Fibroblast of the aortic adventitia (primary cell): ENCODE results near the gene RNLS. TPM values are rescaled to one million over a fixed set of nuclear protein-coding genes. Genes with fewer than 3 reads are reported as not detected.

Experiments used
- DNase-seq: peaks from one replicate; pipeline ENCODE4 v3.0.0-alpha.2; 2010; ENCODE audit warnings: low read depth
- H3K4me3 ChIP-seq: 2 replicates; pipeline ENCODE4 v1.5.1; 2011; ENCODE audit warnings: low read depth, mild to moderate bottlenecking, control low read depth, low read length, moderate library complexity
- CTCF ChIP-seq: IDR thresholded peaks from 2 replicates; pipeline ENCODE4 v1.5.1; 2011; ENCODE audit warnings: mild to moderate bottlenecking, low read length, control low read depth, inconsistent platforms; ENCODE audit not compliant: insufficient read depth
- total RNA-seq: library from RNA; depleted of rRNA; stranded (reverse); fragments of >200 nt; gene quantifications from 2 replicates; pipeline ENCODE4 v1.2.3, GENCODE V29; 2012; ENCODE audit warnings: low replicate concordance

The RNLS gene
- total RNA-seq, 1 donor, result 16.8 TPM

GRCh38 chr10:88336334-88336733, 246.8 kb downstream of the RNLS start:
- no peak overlapping the region for H3K4me3 ChIP-seq
- DNase-seq, result no peak
- TF ChIP-seq CTCF, result no peak

- no peak overlapping the region for H3K4me3 ChIP-seq
- no peak for DNase-seq
- TF ChIP-seq CTCF, result no peak
Measured at GRCh38 chr10:88333248-88333630, 249.9 kb downstream of the RNLS start.

- no peak for DNase-seq
- H3K4me3 ChIP-seq, result no peak overlapping the region
- TF ChIP-seq CTCF, result no peak
Measured at GRCh38 chr10:88332503-88333247, 250.4 kb downstream of the RNLS start.

GRCh38 chr10:88330174-88330573, 252.9 kb downstream of the RNLS start:
- no peak for TF ChIP-seq CTCF
- DNase-seq, result no peak
- no peak overlapping the region for H3K4me3 ChIP-seq

GRCh38 chr10:88322324-88323063, 260.6 kb downstream of the RNLS start:
- no peak for TF ChIP-seq CTCF
- no peak overlapping the region for H3K4me3 ChIP-seq
- no peak for DNase-seq

GRCh38 chr10:88319960-88320517, 263.1 kb downstream of the RNLS start:
- DNase-seq, result no peak
- H3K4me3 ChIP-seq, result no peak overlapping the region
- no peak for TF ChIP-seq CTCF
